Neutrophil (primary cell): ENCODE results near the gene G3BP1.

ENCODE experiments used
- H3K27ac ChIP-seq: fragments of 200-600 bp; sonication (generic); 2 replicates; pipeline ENCODE4 v1.5.1; 2016; ENCODE audit warnings: mild to moderate bottlenecking, moderate library complexity
- H3K27me3 ChIP-seq: fragments of 200-600 bp; sonication (generic); 2 replicates; pipeline ENCODE4 v1.6.0; 2016; ENCODE audit warnings: mild to moderate bottlenecking
- H3K36me3 ChIP-seq: fragments of 200-600 bp; sonication (generic); 2 replicates; pipeline ENCODE4 v1.5.1; 2017
- H3K4me1 ChIP-seq, 2 experiments: fragments of 200-600 bp in 1 of 2; sonication (generic) in 1 of 2; 1 replicate in 1 of 2; 2 replicates in 1 of 2; pipeline versions ENCODE4 v1.5.1 to v1.6.1; 2013 to 2016; ENCODE audit warnings: low read depth in 1 of 2, low read length in 1 of 2, mild to moderate bottlenecking in 1 of 2, moderate library complexity in 1 of 2; ENCODE audit not compliant: control insufficient read depth in 1 of 2, insufficient read depth in 1 of 2
- H3K4me3 ChIP-seq, 2 experiments: fragments of 200-600 bp in 1 of 2; sonication (generic) in 1 of 2; 1 replicate in 1 of 2; 2 replicates in 1 of 2; pipeline ENCODE4 v1.5.1; 2013 to 2016; ENCODE audit warnings: low read depth in 1 of 2, low read length in 1 of 2, mild to moderate bottlenecking in 1 of 2, moderate library complexity in 1 of 2
- H3K9me3 ChIP-seq: fragments of 200-600 bp; sonication (generic); 2 replicates; pipeline ENCODE4 v1.5.1; 2016
- TF ChIP-seq, protein P1 (sequence below): fragments of 200-600 bp; sonication (generic); IDR thresholded peaks from 2 replicates; pipeline ENCODE4 v1.5.1; 2016; ENCODE audit warnings: antibody characterized with exemption

Gene G3BP1

GRCh38 chr5:151800532-151800931 is 28.8 kb downstream of the G3BP1 start:
- no peak overlapping the region for H3K4me3 ChIP-seq
- H3K9me3 ChIP-seq: no peaks in the 10 kb centered on the region
- H3K36me3 ChIP-seq: peaks cover 49% of the 10 kb centered on the region
- H3K27ac ChIP-seq: peak overlapping the region; percentile 74
- peaks cover 22 to 26% of the 10 kb centered on the region in 2 experiments for H3K4me1 ChIP-seq
- TF ChIP-seq, protein P1, sequence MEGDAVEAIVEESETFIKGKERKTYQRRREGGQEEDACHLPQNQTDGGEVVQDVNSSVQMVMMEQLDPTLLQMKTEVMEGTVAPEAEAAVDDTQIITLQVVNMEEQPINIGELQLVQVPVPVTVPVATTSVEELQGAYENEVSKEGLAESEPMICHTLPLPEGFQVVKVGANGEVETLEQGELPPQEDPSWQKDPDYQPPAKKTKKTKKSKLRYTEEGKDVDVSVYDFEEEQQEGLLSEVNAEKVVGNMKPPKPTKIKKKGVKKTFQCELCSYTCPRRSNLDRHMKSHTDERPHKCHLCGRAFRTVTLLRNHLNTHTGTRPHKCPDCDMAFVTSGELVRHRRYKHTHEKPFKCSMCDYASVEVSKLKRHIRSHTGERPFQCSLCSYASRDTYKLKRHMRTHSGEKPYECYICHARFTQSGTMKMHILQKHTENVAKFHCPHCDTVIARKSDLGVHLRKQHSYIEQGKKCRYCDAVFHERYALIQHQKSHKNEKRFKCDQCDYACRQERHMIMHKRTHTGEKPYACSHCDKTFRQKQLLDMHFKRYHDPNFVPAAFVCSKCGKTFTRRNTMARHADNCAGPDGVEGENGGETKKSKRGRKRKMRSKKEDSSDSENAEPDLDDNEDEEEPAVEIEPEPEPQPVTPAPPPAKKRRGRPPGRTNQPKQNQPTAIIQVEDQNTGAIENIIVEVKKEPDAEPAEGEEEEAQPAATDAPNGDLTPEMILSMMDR: no peak
- no peaks in the 10 kb centered on the region for H3K27me3 ChIP-seq

- no peak overlapping the region for H3K27ac ChIP-seq
- no peak overlapping the region for H3K4me3 ChIP-seq
- peaks cover 6 to 10% of the 10 kb centered on the region in 2 experiments for H3K4me1 ChIP-seq
- TF ChIP-seq, protein P1: no peak
- peaks cover 36% of the 10 kb centered on the region for H3K36me3 ChIP-seq
- H3K27me3 ChIP-seq: no peaks in the 10 kb centered on the region
- no peaks in the 10 kb centered on the region for H3K9me3 ChIP-seq
These were observed 33.9 kb downstream of the G3BP1 start for GRCh38 chr5:151805414-151806223.

GRCh38 chr5:151808451-151809169 is 36.9 kb downstream of the G3BP1 start:
- H3K4me1 ChIP-seq: peaks cover 0 to 6% of the 10 kb centered on the region in 2 experiments
- H3K27ac ChIP-seq: no peak overlapping the region
- TF ChIP-seq, protein P1: no peak
- H3K4me3 ChIP-seq: no peak overlapping the region
- no peaks in the 10 kb centered on the region for H3K27me3 ChIP-seq
- H3K9me3 ChIP-seq: no peaks in the 10 kb centered on the region
- peaks cover 26% of the 10 kb centered on the region for H3K36me3 ChIP-seq

- no peaks in the 10 kb centered on the region for H3K27me3 ChIP-seq
- no peaks in the 10 kb centered on the region for H3K9me3 ChIP-seq
- TF ChIP-seq, protein P1: no peak
- no peak overlapping the region for H3K27ac ChIP-seq
- no peak overlapping the region for H3K4me3 ChIP-seq
- H3K4me1 ChIP-seq: peaks cover 0 to 6% of the 10 kb centered on the region in 2 experiments
- peaks cover 20% of the 10 kb centered on the region for H3K36me3 ChIP-seq
These were observed 38.7 kb downstream of the G3BP1 start for GRCh38 chr5:151810449-151810848.

- TF ChIP-seq, protein P1: no peak
- Histone ChIP-seq H3K27ac (no peak overlapping the region), H3K4me3 (no peak overlapping the region), H3K27me3 (no peaks in the 10 kb centered on the region), H3K9me3 (no peaks in the 10 kb centered on the region), H3K4me1 (peaks cover 0 to 6% of the 10 kb centered on the region in 2 experiments), H3K36me3 (peaks cover 20% of the 10 kb centered on the region)
These were observed 39.1 kb downstream of the G3BP1 start for GRCh38 chr5:151810897-151811296.
